22Rv1 (cell line): ENCODE results near the gene IQSEC1.

Source experiments
- H3K27ac ChIP-seq: fragments of 450-650 bp; 2 replicates; pipeline ENCODE4 v1.5.1; 2017
- ZFX ChIP-seq: fragments of 450-650 bp; IDR thresholded peaks from 2 replicates; pipeline ENCODE4 v1.6.1; 2017; ENCODE audit warnings: antibody characterized with exemption, borderline replicate concordance
- TF ChIP-seq, protein P1 (sequence below): fragments of 450-650 bp; IDR thresholded peaks from 2 replicates; pipeline ENCODE4 v1.5.1; 2017; ENCODE audit warnings: mild to moderate bottlenecking

Gene IQSEC1

DNA sequence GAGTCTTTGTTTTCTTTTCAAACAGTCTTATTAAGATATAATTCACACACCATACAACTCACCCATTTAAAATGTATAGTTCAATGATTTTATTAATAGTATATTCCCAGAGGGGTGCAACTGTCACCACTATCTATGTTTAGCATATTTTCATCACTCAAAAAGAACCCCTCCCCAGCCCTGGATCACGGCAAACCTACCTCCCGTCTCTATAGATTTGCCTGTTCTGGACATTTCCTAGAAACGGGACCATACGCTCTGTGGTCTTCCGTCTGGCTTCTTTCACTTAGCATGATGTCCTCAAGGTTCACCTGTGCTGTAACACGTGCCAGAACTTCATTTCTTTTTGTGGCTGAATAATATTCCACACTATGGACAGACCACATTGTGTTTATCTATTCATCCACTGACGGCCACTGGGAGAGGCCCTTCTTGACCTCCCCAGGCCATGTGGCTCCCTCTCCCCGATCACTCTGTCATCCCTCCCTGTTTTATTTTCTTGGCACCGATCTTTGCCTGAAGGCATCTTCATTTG, 56.4 kb downstream of the IQSEC1 start:
- H3K27ac ChIP-seq, result no peak overlapping the region
- TF ChIP-seq, protein P1, sequence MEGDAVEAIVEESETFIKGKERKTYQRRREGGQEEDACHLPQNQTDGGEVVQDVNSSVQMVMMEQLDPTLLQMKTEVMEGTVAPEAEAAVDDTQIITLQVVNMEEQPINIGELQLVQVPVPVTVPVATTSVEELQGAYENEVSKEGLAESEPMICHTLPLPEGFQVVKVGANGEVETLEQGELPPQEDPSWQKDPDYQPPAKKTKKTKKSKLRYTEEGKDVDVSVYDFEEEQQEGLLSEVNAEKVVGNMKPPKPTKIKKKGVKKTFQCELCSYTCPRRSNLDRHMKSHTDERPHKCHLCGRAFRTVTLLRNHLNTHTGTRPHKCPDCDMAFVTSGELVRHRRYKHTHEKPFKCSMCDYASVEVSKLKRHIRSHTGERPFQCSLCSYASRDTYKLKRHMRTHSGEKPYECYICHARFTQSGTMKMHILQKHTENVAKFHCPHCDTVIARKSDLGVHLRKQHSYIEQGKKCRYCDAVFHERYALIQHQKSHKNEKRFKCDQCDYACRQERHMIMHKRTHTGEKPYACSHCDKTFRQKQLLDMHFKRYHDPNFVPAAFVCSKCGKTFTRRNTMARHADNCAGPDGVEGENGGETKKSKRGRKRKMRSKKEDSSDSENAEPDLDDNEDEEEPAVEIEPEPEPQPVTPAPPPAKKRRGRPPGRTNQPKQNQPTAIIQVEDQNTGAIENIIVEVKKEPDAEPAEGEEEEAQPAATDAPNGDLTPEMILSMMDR, result no peak
- no peak for TF ChIP-seq ZFX

DNA sequence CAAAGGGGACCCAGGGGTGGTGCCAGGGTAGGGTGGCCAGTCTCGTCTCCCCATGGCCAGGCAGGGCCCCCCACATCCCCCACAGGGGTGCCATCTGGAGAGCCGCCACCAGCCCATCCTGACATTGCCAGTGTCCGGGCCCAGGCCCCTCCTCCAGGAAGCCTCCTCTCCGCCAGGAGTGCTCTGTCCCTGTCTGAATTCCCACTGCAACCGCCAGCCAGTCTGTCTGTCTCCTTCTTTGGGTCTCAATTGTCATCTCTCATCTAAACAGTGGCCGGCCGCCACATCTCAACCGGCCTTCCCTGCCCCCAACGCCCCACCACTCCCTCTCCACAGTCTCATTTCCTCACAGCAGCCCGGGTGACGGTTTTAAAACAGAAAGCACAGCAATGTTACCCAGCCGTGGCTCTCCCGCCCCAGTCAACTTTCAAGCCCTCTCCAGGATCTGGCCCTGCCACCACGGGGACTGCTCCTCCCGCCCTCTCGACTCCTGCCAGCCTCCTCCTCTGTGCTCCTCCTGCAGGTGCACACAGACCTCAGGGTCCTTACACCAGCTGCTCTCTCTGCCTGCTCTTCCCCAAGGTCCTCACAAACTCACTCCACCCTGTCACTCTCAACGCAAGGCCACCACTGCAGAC, 57.0 kb downstream of the IQSEC1 start:
- H3K27ac ChIP-seq, result no peak overlapping the region

DNA sequence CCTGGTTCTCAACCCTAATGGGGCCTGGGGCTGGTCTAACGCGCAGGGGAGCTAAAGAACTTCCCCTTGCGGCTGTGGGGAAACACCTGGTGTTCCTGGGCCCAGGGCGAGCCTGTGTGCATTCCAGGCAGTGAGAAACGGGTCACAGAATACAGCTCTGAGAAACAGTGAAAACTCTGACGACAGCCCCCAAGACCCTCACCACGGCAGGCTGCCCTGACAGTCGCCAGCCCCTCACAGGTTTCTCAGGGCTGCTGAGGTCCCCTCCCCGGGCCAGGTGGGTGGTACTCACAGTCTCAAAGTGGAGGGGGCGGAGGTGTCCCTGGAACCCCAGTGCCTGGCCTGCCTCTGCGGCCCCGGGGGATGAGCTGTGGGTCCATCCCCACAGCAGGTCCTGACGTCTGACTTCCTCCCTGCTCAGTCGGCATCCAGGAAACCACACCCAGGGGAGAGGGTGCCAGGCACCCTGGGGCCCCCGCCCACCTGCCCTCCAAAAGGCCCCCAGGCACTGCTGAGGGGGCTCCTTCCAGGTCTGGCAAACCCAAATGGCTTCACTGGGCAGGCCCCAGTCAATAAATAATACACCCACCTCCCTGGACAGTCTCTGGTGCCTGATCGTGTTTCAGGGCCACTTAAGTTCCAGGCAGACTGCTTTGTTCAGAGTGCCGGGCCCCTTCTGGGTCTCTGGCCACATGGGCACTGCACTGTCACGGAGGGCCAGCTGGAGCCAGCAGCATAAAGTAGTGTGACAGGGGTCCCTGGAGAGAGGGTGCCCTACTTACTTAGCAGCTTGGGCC, 57.7 kb downstream of the IQSEC1 start:
- TF ChIP-seq, protein P1, result no peak
- TF ChIP-seq ZFX, result no peak
- no peak overlapping the region for H3K27ac ChIP-seq

More for the DNA sequence above, 57.0 kb downstream of the IQSEC1 start:
- TF ChIP-seq ZFX, result no peak
- TF ChIP-seq, protein P1, result no peak

DNA sequence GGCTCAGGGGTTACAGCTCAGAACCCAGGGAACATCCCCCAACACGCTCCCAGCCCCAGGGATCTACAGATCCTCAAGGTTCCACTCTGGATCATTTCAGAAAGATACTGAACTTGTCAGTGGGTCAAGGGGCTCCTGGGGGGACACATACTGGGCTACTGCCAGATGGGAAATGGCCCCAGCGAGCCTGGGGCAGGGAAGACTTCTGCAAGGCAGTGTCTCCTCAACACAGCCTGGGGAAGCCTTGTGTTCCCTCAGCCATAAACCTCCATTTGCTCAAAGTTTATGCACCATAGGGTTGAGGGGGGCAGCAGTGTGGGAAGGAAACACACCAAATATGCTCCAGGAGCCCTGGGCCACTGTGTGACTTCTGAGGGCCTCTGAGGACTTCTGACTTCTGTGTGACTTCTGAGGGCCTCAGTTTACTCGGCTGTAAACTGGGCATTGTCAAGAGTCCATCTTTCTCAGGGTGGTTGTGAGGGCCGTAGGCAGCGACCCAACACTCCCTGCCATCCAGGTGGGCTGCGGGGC, 58.4 kb downstream of the IQSEC1 start:
- TF ChIP-seq, protein P1, result no peak
- TF ChIP-seq ZFX, result no peak
- no peak overlapping the region for H3K27ac ChIP-seq

DNA sequence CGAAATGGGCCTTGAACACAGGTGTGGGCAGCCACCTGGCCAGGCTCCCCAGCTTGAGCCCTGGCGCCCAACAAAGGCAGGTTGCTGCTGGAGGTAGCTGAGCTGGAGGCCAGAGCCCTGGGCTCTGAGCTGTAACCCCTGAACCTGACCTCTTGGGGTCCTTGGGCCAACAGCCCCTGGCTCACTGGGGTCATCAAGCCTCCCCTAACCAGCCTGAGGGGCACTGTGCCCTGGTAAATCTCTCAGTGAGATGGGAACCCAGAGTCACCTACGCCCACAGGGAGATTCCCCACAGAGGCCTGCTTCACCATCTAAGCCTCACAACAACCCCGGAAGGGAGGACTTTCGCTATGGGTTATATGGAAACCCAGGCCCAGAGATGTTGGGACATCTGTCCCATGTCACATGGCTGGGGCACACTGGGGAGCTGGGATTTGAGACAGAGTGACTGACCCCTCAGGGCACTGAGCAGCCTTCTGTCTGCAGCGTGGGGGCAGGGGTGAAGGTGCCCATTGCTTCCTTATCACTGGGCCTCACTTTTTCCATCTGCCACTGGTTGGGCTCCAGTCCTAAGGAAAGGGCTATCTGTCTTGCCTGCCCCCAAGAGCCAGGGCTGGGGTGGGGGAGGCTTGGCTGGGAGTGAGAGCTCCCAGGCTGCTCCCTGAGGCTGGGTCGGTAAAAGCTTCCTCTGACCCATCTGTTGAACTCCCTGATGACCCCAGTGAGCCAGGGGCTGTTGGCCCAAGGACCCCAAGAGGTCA, 59.1 kb downstream of the IQSEC1 start:
- no peak overlapping the region for H3K27ac ChIP-seq
- TF ChIP-seq, protein P1, result no peak
- no peak for TF ChIP-seq ZFX

DNA sequence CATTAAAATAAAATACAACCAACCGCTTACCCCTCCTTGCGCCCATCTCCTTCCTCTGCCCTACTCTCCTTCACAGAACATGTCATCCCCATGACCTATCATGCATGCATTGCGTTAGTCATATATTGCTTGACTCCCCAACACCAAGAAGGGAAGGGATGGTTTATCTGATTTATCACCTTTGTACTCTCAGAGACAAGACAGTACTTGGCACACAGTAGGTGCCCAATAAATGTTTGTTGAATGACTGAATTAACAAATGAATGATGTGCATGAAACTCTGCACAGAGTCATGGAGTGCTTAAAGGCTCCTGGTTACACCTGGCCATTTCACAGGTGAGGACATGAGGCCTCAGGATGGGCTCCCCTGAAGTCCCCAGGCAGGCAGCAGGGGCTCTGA, 59.7 kb downstream of the IQSEC1 start:
- no peak for TF ChIP-seq ZFX
- TF ChIP-seq, protein P1, result no peak
- H3K27ac ChIP-seq, result no peak overlapping the region
